Measurements from ENCODE around the gene MDM2. TPM values are rescaled to one million over a fixed set of nuclear protein-coding genes. Genes with fewer than 3 reads are reported as not detected.

Gene MDM2
- total and polyA plus RNA-seq, 2 experiments from 2014 or later = 23.7 to 70.3 TPM

GRCh38 chr12:68779280-68779679 lies 28.7 kb upstream of the MDM2 start:
- TF ChIP-seq CTCF (IDR thresholded peaks at IDR 0.05; ENCODE audit: low read depth, low read length) = no peak
- Histone ChIP-seq H3K4me1 (ENCODE audit: low read depth) (peaks cover 13% of the 10 kb centered on the region), H3K9me3 (ENCODE audit: low read depth) (no peaks in the 10 kb centered on the region)

GRCh38 chr12:68780731-68781130 lies 27.2 kb upstream of the MDM2 start:
- Histone ChIP-seq H3K9me3 (ENCODE audit: low read depth) (no peaks in the 10 kb centered on the region), H3K4me1 (ENCODE audit: low read depth) (peaks cover 13% of the 10 kb centered on the region), H3K4me3 (no peak overlapping the region), H3K27me3 (no peaks in the 10 kb centered on the region), H3K27ac (peak overlapping the region; percentile 92), H3K36me3 (no peaks in the 10 kb centered on the region)
- DNase-seq (ENCODE audit: low read depth in 1 of 2, low spot score in 1 of 2) = peak in 1 of 2 donors; percentile 71
- TF ChIP-seq CTCF (IDR thresholded peaks at IDR 0.05; ENCODE audit: low read depth, low read length) = no peak

More at GRCh38 chr12:68779280-68779679, 28.7 kb upstream of the MDM2 start:
- Histone ChIP-seq H3K27me3 (no peaks in the 10 kb centered on the region), H3K4me3 (no peak overlapping the region), H3K27ac (no peak overlapping the region), H3K36me3 (no peaks in the 10 kb centered on the region)
- no peak for DNase-seq (ENCODE audit: low read depth in 1 of 2, low spot score in 1 of 2)

GRCh38 chr12:68781728-68782127 lies 26.2 kb upstream of the MDM2 start:
- Histone ChIP-seq H3K4me1 (ENCODE audit: low read depth) (peaks cover 13% of the 10 kb centered on the region), H3K9me3 (ENCODE audit: low read depth) (no peaks in the 10 kb centered on the region), H3K27ac (no peak overlapping the region), H3K4me3 (no peak overlapping the region), H3K27me3 (no peaks in the 10 kb centered on the region), H3K36me3 (no peaks in the 10 kb centered on the region)
- no peak for DNase-seq (ENCODE audit: low read depth in 1 of 2, low spot score in 1 of 2)
- no peak for TF ChIP-seq CTCF (IDR thresholded peaks at IDR 0.05; ENCODE audit: low read depth, low read length)

GRCh38 chr12:68784015-68784414 lies 24.0 kb upstream of the MDM2 start:
- H3K9me3 ChIP-seq (ENCODE audit: low read depth) = no peaks in the 10 kb centered on the region
- peak overlapping the region; percentile 25 for H3K27ac ChIP-seq
- peak in 1 of 2 donors; percentile 56 for DNase-seq (ENCODE audit: low read depth in 1 of 2, low spot score in 1 of 2)
- no peaks in the 10 kb centered on the region for H3K27me3 ChIP-seq
- no peak overlapping the region for H3K4me3 ChIP-seq
- no peaks in the 10 kb centered on the region for H3K36me3 ChIP-seq
- peaks cover 19% of the 10 kb centered on the region for H3K4me1 ChIP-seq (ENCODE audit: low read depth)
- TF ChIP-seq CTCF (IDR thresholded peaks at IDR 0.05; ENCODE audit: low read depth, low read length) = no peak

GRCh38 chr12:68785358-68785757 lies 22.6 kb upstream of the MDM2 start:
- DNase-seq (ENCODE audit: low read depth in 1 of 2, low spot score in 1 of 2) = peak in 1 of 2 donors; percentile 47
- no peak overlapping the region for H3K4me3 ChIP-seq
- H3K9me3 ChIP-seq (ENCODE audit: low read depth) = no peaks in the 10 kb centered on the region
- H3K36me3 ChIP-seq = no peaks in the 10 kb centered on the region
- TF ChIP-seq CTCF (IDR thresholded peaks at IDR 0.05; ENCODE audit: low read depth, low read length) = no peak
- no peaks in the 10 kb centered on the region for H3K27me3 ChIP-seq
- H3K27ac ChIP-seq = no peak overlapping the region
- H3K4me1 ChIP-seq (ENCODE audit: low read depth) = peaks cover 19% of the 10 kb centered on the region

- no peak for TF ChIP-seq CTCF (IDR thresholded peaks at IDR 0.05; ENCODE audit: low read depth, low read length)
- Histone ChIP-seq H3K27me3 (no peaks in the 10 kb centered on the region), H3K36me3 (no peaks in the 10 kb centered on the region), H3K27ac (no peak overlapping the region), H3K4me3 (no peak overlapping the region), H3K4me1 (ENCODE audit: low read depth) (peaks cover 16% of the 10 kb centered on the region), H3K9me3 (ENCODE audit: low read depth) (no peaks in the 10 kb centered on the region)
- no peak for DNase-seq (ENCODE audit: low read depth in 1 of 2, low spot score in 1 of 2)
These were observed 22.2 kb upstream of the MDM2 start for GRCh38 chr12:68785823-68786222.
